GM12872 (cell line): ENCODE measurements around the gene MYCBP2.

Experiments used
- TF ChIP-seq, protein P1 (sequence below): IDR thresholded peaks from 3 replicates; pipeline ENCODE4 v1.5.1; 2011; ENCODE audit warnings: low read depth, mild to moderate bottlenecking, low read length, moderate library complexity; ENCODE audit not compliant: insufficient read depth

Gene MYCBP2

GRCh38 chr13:77225946-77226345 lies 100.9 kb downstream of the MYCBP2 start:
- TF ChIP-seq, protein P1, sequence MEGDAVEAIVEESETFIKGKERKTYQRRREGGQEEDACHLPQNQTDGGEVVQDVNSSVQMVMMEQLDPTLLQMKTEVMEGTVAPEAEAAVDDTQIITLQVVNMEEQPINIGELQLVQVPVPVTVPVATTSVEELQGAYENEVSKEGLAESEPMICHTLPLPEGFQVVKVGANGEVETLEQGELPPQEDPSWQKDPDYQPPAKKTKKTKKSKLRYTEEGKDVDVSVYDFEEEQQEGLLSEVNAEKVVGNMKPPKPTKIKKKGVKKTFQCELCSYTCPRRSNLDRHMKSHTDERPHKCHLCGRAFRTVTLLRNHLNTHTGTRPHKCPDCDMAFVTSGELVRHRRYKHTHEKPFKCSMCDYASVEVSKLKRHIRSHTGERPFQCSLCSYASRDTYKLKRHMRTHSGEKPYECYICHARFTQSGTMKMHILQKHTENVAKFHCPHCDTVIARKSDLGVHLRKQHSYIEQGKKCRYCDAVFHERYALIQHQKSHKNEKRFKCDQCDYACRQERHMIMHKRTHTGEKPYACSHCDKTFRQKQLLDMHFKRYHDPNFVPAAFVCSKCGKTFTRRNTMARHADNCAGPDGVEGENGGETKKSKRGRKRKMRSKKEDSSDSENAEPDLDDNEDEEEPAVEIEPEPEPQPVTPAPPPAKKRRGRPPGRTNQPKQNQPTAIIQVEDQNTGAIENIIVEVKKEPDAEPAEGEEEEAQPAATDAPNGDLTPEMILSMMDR = no peak

GRCh38 chr13:77222909-77223308 lies 104.0 kb downstream of the MYCBP2 start:
- TF ChIP-seq, protein P1 = no peak

GRCh38 chr13:77222000-77222690 lies 104.7 kb downstream of the MYCBP2 start:
- TF ChIP-seq, protein P1 = no peak

DNA sequence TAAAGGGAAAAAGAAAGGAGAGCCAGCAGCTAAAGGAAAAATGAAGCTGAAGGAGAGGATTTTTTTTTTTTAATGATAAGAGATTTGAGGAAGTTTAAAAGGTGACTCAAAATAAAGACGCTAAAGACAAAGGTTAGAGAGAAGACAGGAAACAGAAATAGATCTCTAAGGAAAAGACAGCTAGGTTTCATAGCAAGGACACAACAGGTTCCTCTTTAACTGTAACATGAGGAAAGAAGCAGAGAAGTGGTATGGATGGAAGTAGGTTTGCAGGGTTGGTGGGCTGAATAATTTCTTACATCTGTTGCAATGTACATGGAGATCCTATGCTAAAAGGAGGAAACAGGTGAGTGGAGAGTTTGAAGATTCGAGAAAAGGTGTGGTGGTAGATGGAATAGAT lies 107.5 kb downstream of the MYCBP2 start:
- TF ChIP-seq, protein P1 = no peak

GRCh38 chr13:77218274-77218673 lies 108.6 kb downstream of the MYCBP2 start:
- TF ChIP-seq, protein P1 = no peak

DNA sequence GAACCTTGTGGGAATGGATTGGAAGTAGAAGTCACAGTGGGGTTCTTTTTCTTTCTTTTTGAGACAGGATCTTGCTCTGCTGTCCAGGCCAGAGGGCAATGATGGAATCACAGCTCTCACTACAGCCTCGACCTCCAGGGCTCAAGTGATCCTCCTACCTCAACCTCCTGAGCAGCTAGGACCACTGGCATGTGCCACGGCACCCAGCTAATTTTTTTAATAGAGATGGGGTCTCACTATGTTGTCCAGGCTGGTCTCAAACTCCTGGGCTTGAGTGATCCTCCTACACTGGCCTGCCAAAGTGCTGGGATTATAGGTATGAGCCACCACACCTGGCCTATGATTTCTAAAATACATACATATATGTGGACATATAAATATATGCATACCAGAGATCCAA lies 111.4 kb downstream of the MYCBP2 start:
- TF ChIP-seq, protein P1 = no peak

DNA sequence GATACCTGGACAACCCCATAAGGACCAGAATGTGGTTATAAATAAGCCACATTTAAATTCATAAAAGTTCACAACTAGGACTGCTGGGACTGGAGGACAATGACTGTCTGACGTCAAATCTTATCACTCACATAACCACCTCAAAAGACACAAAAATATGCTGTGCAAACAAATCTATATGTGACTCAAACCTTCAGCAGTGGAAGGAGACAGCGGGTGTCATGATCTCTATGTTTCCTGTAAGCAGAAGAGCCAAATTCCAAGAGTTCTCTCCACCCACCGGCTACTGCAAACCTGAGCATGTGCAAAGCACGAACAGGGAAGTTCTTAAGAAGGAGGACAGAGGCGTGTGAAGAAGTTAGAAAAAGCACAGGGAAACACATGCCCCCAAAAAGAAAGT lies 113.2 kb downstream of the MYCBP2 start:
- TF ChIP-seq, protein P1 = no peak
